HepG2 (cell line): ENCODE data around the gene C14orf119. TPM values are rescaled to one million over a fixed set of nuclear protein-coding genes. Genes with fewer than 3 reads are reported as not detected.

Source experiments
- ISL2 ChIP-seq: sonication (generic); formaldehyde crosslinking; IDR thresholded peaks from 2 replicates; pipeline ENCODE4 v1.5.0; 2020; ENCODE audit warnings: missing genetic modification reagents
- MNT ChIP-seq: fragments of 450-650 bp; IDR thresholded peaks from 2 replicates; pipeline ENCODE4 v1.6.1; 2016
- MXD1 ChIP-seq: sonication (generic); formaldehyde crosslinking; IDR thresholded peaks from 2 replicates; pipeline ENCODE4 v1.4.0; 2020; ENCODE audit warnings: mild to moderate bottlenecking, missing genetic modification reagents
- MYNN ChIP-seq: sonication (generic); formaldehyde crosslinking; IDR thresholded peaks from 2 replicates; pipeline ENCODE4 v1.4.0; 2020; ENCODE audit warnings: mild to moderate bottlenecking, low read depth, missing genetic modification reagents
- PAXIP1 ChIP-seq: sonication (generic); formaldehyde crosslinking; conservative IDR thresholded peaks from 2 replicates; pipeline ENCODE4 v1.4.0; 2020; ENCODE audit warnings: mild to moderate bottlenecking, missing genetic modification reagents, moderate library complexity
- SP2 ChIP-seq: sonication (generic); formaldehyde crosslinking; IDR thresholded peaks from 2 replicates; pipeline ENCODE4 v1.5.1; 2020; ENCODE audit warnings: mild to moderate bottlenecking, missing genetic modification reagents
- TBL1XR1 ChIP-seq: fragments of 150-350 bp; IDR thresholded peaks from 2 replicates; pipeline ENCODE4 v1.6.1; 2014; ENCODE audit warnings: borderline replicate concordance, low read length; ENCODE audit not compliant: partially characterized antibody
- TBX3 ChIP-seq: fragments of 450-650 bp; IDR thresholded peaks from 2 replicates; pipeline ENCODE4 v1.6.1; 2017; ENCODE audit warnings: antibody characterized with exemption, mild to moderate bottlenecking, inconsistent platforms, borderline replicate concordance
- TCF7 ChIP-seq: sonication (generic); IDR thresholded peaks from 2 replicates; pipeline ENCODE4 v1.6.1; 2016; ENCODE audit warnings: antibody characterized with exemption, low read depth
- U2AF1 ChIP-seq: fragments of 200-400 bp; formaldehyde crosslinking; optimal IDR thresholded peaks from 2 replicates; pipeline ENCODE3; 2017; ENCODE audit warnings: mild to moderate bottlenecking, low read depth, low read length
- ZBTB26 ChIP-seq: IDR thresholded peaks from 2 replicates; pipeline ENCODE4 v1.6.1; 2016; ENCODE audit warnings: missing compliant biosample characterization, missing genetic modification reagents, borderline replicate concordance
- ZBTB34 ChIP-seq: sonication (generic); formaldehyde crosslinking; IDR thresholded peaks from 2 replicates; pipeline ENCODE4 v1.8.0; 2022; ENCODE audit warnings: mild to moderate bottlenecking, missing genetic modification reagents
- ZFP36 ChIP-seq: fragments of 150-350 bp; IDR thresholded peaks from 2 replicates; pipeline ENCODE4 v1.6.1; 2018; ENCODE audit warnings: borderline replicate concordance, low read length, low read depth; ENCODE audit not compliant: partially characterized antibody
- ZKSCAN1 ChIP-seq: fragments of 150-350 bp; IDR thresholded peaks from 2 replicates; pipeline ENCODE4 v1.6.1; 2014; ENCODE audit warnings: low read length
- ZMYM3 ChIP-seq: sonication (generic); formaldehyde crosslinking; IDR thresholded peaks from 2 replicates; pipeline ENCODE4 v1.5.1; 2020; ENCODE audit warnings: mild to moderate bottlenecking, missing genetic modification reagents
- ZNF451 ChIP-seq: sonication (generic); formaldehyde crosslinking; IDR thresholded peaks from 2 replicates; pipeline ENCODE4 v1.5.0; 2020; ENCODE audit warnings: mild to moderate bottlenecking, missing genetic modification reagents
- ZNF576 ChIP-seq: sonication (generic); formaldehyde crosslinking; IDR thresholded peaks from 2 replicates; pipeline ENCODE4 v1.4.0; 2020; ENCODE audit warnings: mild to moderate bottlenecking, missing genetic modification reagents
- ZNF652 ChIP-seq: IDR thresholded peaks from 2 replicates; pipeline ENCODE4 v1.6.1; 2016; ENCODE audit warnings: low read depth, borderline replicate concordance
- ZNF747 ChIP-seq: sonication (generic); formaldehyde crosslinking; IDR thresholded peaks from 2 replicates; pipeline ENCODE4 v1.8.1; 2023; ENCODE audit warnings: missing genetic modification reagents, mild to moderate bottlenecking, borderline replicate concordance
- polyA plus RNA-seq, 8 experiments: library from polyadenylated mRNA; depleted of rRNA in 3 of 8; stranded (reverse) in 7 of 8; unstranded in 1 of 8; fragments of >200 nt; fragmentation: Illumina TruSeq in 4 of 8; extraction: Trizol in 4 of 8; gene quantifications; 2 replicates each; pipeline versions ENCODE4 v1.2.1 to v1.2.3, GENCODE V29; 2011 to 2016; ENCODE audit warnings: low read depth in 4 of 8, missing spikeins in 1 of 8, mixed read lengths in 1 of 8; ENCODE audit not compliant: insufficient read depth in 1 of 8
- total RNA-seq, 5 experiments: library from RNA; depleted of rRNA; stranded (reverse); fragments of >200 nt; fragmentation: Illumina TruSeq; extraction: Trizol; gene quantifications; 2 replicates each; pipeline ENCODE4 v1.2.3, GENCODE V29; 2016; ENCODE audit warnings: low read depth in 1 of 5

Gene C14orf119
- total and polyA plus RNA-seq, 2 of the 13 experiments (the other 11 are each of a cell fraction or from before 2014, with no cell fraction given): 117 to 206 TPM

DNA sequence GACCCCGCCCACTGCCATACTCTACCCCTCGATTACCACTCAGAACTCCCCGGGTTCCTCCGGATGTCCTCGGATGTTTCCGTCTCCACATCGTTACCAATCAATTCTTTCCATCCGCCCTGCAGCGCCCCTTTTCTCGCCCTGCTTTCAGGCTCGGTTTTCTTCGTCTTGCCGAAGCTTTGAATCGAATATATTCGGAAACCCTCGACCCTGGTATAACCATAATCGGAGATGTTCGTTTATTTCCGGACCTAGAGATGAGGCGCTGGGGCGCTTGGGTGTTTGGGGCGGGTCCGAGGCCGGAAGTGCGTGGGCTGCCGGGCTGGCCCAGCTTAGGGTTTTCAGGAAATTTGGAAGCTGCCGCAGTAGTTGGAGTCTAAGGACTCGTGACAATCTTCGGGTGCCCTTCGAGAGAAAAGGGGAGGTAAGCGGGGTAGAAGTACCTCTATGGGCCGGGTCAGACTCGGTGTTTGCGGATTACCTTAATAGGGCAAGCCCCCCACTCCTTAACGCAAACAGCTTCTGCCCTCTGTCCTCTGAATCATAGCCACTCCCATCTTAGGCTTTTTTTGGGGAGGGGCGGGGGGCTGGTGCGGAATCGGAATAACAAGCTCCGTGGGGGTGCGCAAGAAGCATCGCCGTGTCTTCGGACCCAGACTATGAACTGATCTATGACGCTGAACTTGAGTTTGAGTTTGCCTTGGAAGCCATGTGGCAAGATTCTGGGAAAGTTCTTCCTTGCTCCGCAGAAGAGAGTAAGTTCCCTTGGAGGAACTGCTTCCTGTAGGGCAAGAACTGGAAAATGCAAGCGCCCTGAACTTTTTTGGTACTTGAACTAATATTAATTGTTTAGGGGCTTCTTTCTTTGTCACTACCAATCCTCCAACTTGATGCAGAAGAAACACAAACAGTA is at the start of gene C14orf119 (continued):
- TF ChIP-seq MNT (peak; percentile 62), ZKSCAN1 (no peak), TBX3 (no peak), SP2 (peak; percentile 68), TCF7 (no peak), ZNF576 (no peak), ZBTB34 (CRISPR knock-in tag) (no peak; the same call in 1 of the 2 replicates), ISL2 (CRISPR knock-in tag) (no peak; the same call in 1 of the 2 replicates), ZMYM3 (CRISPR knock-in tag) (no peak), MXD1 (no peak), MYNN (CRISPR knock-in tag) (no peak), ZNF652 (CRISPR knock-in tag) (no peak), ZNF451 (CRISPR knock-in tag) (peak; percentile 18; the same call in 1 of the 2 replicates), ZFP36 (no peak), U2AF1 (no peak), ZNF747 (CRISPR knock-in tag) (no peak), ZBTB26 (CRISPR knock-in tag) (peak; percentile 62; the same call in 1 of the 2 replicates), TBL1XR1 (peak; percentile 10), PAXIP1 (CRISPR knock-in tag) (peak; percentile 67; the same call in 1 of the 2 replicates)
